LHCN-M2 (cell line): ENCODE results near the gene TPRKB. TPM values are rescaled to one million over a fixed set of nuclear protein-coding genes. Genes with fewer than 3 reads are reported as not detected.
A peak's percentile ranks its signal among the peaks of the same experiment; 100 is the strongest.
"Not testable (repeated sequence)": the region's sequence is repeated elsewhere in the genome, so short reads cannot be mapped to it uniquely, and the experiment has no call there.

Source experiments
- DNase-seq: peaks from one replicate; pipeline ENCODE4 v3.0.0-alpha.2; 2012; ENCODE audit warnings: low read depth
- total RNA-seq: library from RNA; depleted of rRNA; stranded (reverse); fragments of >200 nt; gene quantifications from 2 replicates; pipeline ENCODE4 v1.2.3, GENCODE V29; 2014; rRNA removed

The TPRKB gene
- total RNA-seq, 1 experiment from 2014 or later, result 59.7 TPM

DNA sequence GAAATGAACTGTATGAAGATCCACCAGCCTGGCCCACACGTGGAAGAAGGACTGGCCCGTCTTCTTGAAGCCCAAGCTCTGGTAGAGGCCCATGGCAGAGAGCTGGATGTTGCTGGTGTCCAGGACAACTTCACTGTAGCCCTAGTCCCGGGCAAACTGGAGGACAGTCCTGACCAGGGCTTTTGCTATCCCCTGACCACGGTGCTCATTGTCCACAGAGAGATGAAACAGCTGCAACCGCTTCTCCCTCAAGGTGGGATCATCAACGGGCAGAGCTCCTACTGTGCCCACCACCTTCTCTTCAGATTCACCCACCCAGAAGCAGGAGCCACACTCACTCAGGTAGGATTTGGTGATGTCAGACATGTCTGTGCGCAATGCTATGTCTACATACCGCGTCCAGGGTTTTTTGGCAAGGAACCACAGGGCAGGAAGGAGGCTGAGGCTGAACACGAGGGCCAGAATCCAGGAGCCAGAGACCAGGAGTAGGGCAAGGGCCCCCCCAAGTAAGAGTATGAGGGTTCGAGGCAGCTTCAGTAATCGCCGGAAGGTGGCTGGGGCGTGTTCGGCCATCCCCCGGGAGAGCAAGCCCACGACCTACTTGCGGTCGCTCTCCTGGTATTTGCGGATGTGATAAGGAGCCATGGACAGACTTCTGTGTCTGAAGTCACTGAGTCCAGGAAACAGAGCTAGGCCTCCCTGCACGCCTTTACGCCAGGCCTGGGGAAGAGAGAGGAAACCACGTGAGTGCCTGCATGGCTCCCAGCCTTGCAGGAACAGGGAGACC lies 36.3 kb downstream of the TPRKB start:
- no peak for DNase-seq

DNA sequence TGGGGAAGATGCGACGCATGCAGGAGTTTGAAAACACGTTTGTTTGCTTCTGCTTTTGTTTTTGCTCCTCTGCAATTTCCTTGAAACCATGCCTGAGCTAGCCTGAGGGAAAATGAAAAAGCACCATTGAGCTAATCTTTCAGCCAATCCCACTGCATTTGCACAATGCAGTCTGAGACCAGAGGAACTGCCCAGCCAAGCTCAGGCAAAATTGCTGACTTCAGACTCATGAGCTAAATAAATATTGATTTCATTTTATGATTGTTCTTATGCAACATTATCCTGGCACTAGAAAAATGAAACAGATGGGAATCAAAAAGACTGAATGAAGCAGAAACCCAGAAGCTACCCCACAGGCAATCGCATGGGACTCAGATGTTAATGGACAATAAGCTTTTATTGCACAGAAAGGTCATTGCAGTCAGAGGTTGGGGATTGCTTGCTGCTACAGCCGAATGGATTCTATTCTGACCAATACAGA lies 37.0 kb downstream of the TPRKB start:
- DNase-seq, result no peak

DNA sequence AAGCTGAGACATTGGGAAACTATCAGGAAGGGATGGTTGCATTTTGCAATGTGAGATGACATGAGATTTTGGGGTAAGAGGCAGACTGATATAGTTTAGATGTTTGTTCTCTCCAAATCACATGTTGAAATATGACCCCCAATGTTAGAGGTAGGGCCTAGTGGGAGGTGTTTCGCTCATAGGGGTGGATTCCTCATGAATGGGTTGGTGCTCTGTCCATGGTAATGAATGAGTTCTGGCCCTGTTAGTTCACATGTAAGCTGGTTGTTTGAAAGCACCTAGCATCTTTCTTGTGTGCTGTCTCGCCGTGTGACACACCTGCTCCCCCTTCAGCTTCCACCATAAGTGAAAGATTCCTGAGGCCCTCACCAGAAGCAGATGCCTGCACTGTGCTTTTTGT lies 37.7 kb downstream of the TPRKB start:
- no peak for DNase-seq

DNA sequence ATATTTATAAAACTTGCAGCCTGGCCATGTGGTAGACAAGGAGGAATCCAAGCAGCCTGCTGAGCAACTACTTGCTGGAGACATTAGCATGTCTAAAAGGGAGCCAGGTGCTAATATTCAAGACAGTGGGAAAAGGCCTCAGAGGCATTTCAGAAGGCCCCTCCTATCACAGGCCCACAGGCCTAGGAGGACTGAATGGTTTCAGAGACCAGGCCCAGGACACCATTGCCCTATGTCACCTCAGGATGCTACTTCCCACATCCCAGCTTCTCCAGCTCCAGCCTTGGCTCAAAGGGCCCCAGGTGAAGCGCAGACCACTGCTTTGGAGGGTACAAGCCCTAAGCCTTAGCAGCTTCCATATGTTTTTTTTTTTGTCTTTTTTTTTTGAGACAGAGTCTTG lies 39.0 kb downstream of the TPRKB start:
- DNase-seq, result no peak

DNA sequence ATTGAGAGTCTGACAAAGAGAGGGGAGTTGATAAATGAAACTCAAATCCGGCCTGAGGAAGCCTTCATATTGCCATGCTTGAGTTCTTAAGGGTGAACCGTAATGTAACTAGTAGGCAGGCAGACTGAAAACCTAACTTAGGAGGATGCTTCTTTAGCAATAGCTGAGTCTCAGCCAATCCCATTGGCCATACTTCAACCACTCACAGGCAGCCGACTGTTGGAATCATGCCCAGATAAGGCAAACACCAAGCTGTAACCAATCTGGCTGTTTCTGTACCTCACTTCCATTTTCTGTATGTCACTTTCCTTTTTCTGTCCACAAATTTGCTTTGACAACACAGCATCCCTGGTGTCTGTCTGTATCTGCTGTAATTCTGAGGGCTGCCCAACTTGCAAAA lies 39.5 kb downstream of the TPRKB start:
- no peak for DNase-seq

DNA sequence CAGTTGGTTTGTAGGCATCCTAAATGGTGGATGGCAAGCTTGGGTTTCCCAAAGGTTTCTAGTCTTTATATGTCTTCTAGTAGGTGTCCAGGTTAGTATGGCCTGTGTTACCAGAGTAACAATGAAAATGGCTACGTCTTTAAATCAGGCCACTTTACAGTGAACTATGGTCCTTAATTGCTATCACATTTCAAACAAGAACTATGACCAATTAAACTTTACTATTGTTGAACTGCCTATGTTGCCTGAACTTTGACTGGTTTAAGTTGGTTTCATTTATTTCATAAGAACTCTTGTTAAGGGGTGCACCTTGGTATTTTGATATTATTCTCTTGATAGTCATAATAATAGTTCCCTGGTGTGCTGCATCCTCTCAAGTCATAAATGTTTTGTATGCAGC lies 40.2 kb downstream of the TPRKB start:
- DNase-seq, result not testable (repeated sequence)

GRCh38 chr2:73696521-73696920 lies 40.6 kb downstream of the TPRKB start:
- DNase-seq, result not testable (repeated sequence)

DNA sequence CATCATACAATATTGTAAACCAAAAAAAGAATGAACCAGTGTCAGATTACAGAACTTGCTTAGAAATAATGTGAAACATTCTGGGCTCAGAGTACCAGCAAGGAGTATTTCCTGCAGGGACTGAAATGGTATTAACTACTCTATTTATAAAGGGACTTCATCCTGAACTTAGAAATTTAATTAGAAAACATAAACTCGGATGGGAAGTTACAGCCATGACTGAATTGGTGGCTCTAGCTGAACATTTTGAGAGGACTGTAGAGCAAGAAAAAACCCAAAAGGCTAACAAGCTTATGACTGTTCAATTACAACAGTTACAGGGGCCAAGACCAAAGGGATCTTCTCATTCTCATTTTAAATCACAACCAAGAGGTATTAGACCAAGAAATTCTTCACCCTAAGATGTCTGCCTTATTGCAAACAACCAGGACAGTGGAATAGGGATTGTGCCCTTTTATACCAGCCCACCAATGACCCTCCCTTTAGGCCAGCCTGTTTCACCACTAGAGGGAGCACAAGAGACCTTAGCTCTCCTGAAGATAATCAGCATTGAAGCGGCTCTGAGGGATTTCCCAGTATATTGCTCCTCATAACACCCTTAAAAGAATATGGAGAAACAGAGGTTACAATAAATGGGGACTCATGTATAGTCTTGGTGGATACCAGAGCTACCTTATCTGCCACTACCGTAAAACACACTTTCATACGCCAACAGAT lies 46.6 kb downstream of the TPRKB start:
- peak; percentile 12 for DNase-seq

- not testable (repeated sequence) for DNase-seq
Measured at GRCh38 chr2:73688494-73688893, 48.7 kb downstream of the TPRKB start.

DNA sequence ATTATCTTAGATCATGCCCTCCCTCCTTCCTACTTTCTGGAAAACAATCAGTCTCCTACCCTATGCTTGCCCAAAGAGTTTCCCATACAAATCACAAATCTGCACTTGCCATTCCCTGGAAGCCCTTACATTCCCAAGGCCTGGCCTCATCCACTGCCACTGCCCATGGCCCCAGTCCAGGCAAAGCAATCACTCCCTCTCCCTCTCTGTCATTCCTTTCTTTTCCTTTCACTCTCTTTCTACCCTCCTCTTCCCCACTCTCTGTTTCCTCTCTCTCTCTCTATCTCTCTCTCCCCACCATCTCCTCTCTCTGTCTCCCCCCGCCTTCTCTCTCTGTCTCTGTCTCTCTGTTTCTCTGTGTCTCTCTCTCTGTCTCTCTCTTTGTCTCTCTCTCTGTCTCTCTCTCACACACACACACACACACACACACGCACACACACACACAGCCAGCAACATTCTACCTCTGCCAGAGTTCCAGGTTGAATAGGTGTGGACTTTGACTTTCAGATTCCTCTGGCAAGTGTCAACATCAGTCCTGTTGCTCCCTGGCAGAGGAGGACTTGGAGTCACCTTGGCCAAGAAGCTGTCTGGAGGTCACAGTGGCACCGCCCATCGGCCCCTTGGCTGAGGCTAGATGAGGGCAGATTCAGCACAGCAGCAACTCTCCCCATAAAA lies 51.2 kb downstream of the TPRKB start:
- DNase-seq, result no peak

DNA sequence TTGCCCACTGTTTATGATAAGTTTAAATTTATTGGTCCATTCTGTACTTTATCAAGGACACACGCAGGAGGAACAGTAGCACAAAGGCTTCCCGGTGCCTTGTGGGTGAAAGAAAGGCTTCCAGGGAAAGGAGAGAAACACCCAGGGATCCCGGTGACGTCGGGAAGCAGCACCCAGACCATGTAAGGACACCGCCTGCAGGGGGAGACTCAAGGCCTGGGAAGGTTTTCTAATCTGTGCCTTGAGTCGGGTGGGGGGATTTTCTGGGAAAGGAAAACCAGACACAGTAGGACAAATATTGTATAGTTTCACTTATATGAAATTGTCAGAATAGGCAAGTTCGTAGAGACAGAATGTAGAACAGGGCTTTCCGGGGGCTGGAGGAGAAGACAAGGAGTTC lies 52.2 kb downstream of the TPRKB start:
- DNase-seq, result not testable (repeated sequence)

- DNase-seq, result peak; percentile 14
Measured at GRCh38 chr2:73684325-73684724, 52.8 kb downstream of the TPRKB start.

DNA sequence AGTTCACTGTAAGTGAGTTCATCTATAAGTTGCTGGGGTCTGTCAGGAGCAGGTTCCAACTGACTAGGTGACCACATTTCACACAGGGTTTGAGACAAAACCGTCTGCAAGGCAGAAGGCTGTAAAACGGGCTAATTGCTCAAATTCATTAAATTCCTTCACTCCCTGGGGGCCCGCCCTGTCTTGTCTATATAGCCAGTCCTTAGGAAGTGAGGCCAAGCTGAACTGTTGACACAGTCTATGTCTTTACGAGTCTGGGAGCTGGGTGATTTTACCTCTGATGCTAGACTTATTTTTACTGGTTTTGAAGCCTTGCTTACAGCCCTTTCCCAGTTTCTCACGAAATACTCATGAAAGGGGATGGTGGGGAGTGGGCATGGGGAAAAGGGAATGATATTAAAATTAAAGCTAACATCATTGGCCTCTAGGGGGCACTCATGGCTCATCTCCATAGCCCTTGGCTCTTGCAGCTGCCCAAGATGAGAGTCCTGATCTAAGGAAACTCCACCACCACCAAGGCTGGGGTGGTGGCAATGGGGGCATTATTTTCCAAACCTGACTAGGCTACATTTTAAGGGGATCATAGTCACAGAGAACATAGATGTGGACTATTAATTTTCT lies 57.1 kb downstream of the TPRKB start:
- peak; percentile 32 for DNase-seq

Other genes starting within 250 kb of the TPRKB start
- not detected in 2 replicates for gene NAT8, start 94.9 kb downstream of the TPRKB start, total RNA-seq
- 26.9 and 31.8 TPM in 2 replicates for gene DUSP11, start 42.8 kb upstream of the TPRKB start, total RNA-seq
- gene C2orf78, start 46.8 kb upstream of the TPRKB start, total RNA-seq, result 0.06 TPM in 1 of 2 replicates, not detected in the other
- gene STAMBP, start 91.6 kb upstream of the TPRKB start, total RNA-seq, result 1,102 and 1,126 TPM in 2 replicates
- gene ACTG2, start 155.7 kb upstream of the TPRKB start, total RNA-seq, result 2.3 and 2.9 TPM in 2 replicates
- 87.3 and 103 TPM in 2 replicates for gene DGUOK, start 189.5 kb upstream of the TPRKB start, total RNA-seq
- 2.9 and 3.7 TPM in 2 replicates for gene TET3, start 247.6 kb upstream of the TPRKB start, total RNA-seq